IMR-90 (cell line): ENCODE data around the gene SHC2.

Experiments
- POLR2A ChIP-seq: IDR thresholded peaks from 2 replicates; pipeline ENCODE4 v1.6.1; 2012; ENCODE audit warnings: mild to moderate bottlenecking, low read depth, low read length
- SMC3 ChIP-seq: fragments of 150-350 bp; IDR thresholded peaks from 2 replicates; pipeline ENCODE4 v1.6.1; 2016; ENCODE audit warnings: low read depth, mild to moderate bottlenecking, antibody characterized with exemption, low read length, moderate library complexity

GRCh38 chr19:453606-454005 is 7.2 kb downstream of the SHC2 start:
- TF ChIP-seq SMC3 (no peak), POLR2A (no peak)
